GM19452 (cell line): ENCODE data around the gene ADGB.
"Not testable (repeated sequence)": the region's sequence is repeated elsewhere in the genome, so short reads cannot be mapped to it uniquely, and the experiment has no call there.

ENCODE experiments used
- ATAC-seq: cut with Tn5 transposase; IDR thresholded peaks from one replicate; pipeline ENCODE4 v1.9.1; 2021; ENCODE audit not compliant: unreplicated experiment

ADGB gene

GRCh38 chr6:146815511-146816462 is 217.0 kb downstream of the ADGB start:
- not testable (repeated sequence) for ATAC-seq

- no peak for ATAC-seq
These were observed 221.0 kb downstream of the ADGB start for GRCh38 chr6:146819596-146820320.

GRCh38 chr6:146827216-146827928 is 228.6 kb downstream of the ADGB start:
- ATAC-seq = no peak

GRCh38 chr6:146829792-146830565 is 231.2 kb downstream of the ADGB start:
- ATAC-seq = no peak

GRCh38 chr6:146833157-146833556 is 234.4 kb downstream of the ADGB start:
- ATAC-seq = no peak

GRCh38 chr6:146840216-146840615 is 241.4 kb downstream of the ADGB start:
- ATAC-seq = no peak

GRCh38 chr6:146840641-146841040 is 241.9 kb downstream of the ADGB start:
- no peak for ATAC-seq

- ATAC-seq = no peak
These were observed 248.7 kb downstream of the ADGB start for GRCh38 chr6:146847426-146847825.

GRCh38 chr6:146850238-146850896 is 251.6 kb downstream of the ADGB start:
- ATAC-seq = no peak

GRCh38 chr6:146850981-146851380 is 252.2 kb downstream of the ADGB start:
- no peak for ATAC-seq

- no peak for ATAC-seq
These were observed 253.1 kb downstream of the ADGB start for GRCh38 chr6:146851837-146852236.

- ATAC-seq = not testable (repeated sequence)
These were observed 255.9 kb downstream of the ADGB start for GRCh38 chr6:146854521-146855255.

- ATAC-seq = no peak
These were observed 257.1 kb downstream of the ADGB start for GRCh38 chr6:146855889-146856288.

GRCh38 chr6:146856296-146856695 is 257.5 kb downstream of the ADGB start:
- ATAC-seq = peak; percentile 53

GRCh38 chr6:146857180-146857979 is 258.6 kb downstream of the ADGB start:
- ATAC-seq = peak; percentile 96

- ATAC-seq = peak; percentile 21
These were observed 259.2 kb downstream of the ADGB start for GRCh38 chr6:146857980-146858347.

GRCh38 chr6:146859206-146859605 is 260.4 kb downstream of the ADGB start:
- no peak for ATAC-seq

- ATAC-seq = no peak
These were observed 261.2 kb downstream of the ADGB start for GRCh38 chr6:146859795-146860495.
